NCI-H226 (cell line): ENCODE measurements around the gene SLC25A46.
"Not testable (repeated sequence)": the region's sequence is repeated elsewhere in the genome, so short reads cannot be mapped to it uniquely, and the experiment has no call there.

Source experiments
- DNase-seq: peaks from one replicate; pipeline ENCODE4 v3.0.0-alpha.2; 2015

The SLC25A46 gene

DNA sequence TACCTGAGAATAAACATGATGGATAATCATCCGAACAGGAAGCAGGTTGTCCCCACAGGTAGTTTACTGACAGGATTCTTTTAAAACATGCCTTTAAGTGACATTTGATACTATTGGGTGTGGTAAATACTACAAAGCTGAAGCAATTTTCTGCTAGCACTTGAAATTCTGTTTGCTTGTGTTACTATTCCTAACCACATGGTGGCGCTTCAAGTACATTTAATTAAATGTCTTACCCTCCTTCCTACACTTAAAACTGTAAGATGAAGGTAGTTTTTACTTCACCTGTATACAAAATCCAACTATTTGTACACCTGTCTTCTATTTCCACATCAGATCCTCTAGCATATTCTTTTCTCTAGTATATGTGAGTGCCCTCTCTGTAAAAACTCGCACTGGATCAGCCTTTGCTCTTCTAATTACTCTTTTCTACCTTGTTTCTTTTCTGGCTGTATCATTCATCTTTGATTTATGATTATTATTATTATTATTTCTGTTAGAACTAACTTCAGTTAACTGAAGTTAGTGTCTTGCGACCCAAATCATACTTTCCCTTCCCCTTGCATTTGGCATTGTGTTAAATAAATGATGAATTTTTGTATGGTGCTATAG lies 18.4 kb downstream of the SLC25A46 start:
- no peak for DNase-seq

DNA sequence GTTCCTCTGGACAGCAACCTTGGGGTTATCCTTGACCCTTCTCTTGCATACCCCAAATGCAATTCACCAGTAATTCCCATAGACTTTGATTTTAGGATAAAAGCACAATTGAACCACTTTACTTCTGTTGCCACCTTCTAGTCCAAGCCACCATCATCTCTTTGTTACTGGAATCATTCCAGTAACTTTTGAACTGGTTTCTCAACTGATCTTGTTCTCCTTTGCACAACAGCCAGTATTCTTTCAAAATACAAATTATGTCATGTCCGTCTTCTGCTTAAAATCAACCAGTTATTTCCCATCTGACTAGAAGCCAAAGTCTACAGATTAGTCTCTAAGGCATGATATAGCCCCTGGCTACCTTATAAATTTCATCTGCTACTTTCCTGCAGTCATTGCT lies 21.4 kb downstream of the SLC25A46 start:
- DNase-seq, result no peak

DNA sequence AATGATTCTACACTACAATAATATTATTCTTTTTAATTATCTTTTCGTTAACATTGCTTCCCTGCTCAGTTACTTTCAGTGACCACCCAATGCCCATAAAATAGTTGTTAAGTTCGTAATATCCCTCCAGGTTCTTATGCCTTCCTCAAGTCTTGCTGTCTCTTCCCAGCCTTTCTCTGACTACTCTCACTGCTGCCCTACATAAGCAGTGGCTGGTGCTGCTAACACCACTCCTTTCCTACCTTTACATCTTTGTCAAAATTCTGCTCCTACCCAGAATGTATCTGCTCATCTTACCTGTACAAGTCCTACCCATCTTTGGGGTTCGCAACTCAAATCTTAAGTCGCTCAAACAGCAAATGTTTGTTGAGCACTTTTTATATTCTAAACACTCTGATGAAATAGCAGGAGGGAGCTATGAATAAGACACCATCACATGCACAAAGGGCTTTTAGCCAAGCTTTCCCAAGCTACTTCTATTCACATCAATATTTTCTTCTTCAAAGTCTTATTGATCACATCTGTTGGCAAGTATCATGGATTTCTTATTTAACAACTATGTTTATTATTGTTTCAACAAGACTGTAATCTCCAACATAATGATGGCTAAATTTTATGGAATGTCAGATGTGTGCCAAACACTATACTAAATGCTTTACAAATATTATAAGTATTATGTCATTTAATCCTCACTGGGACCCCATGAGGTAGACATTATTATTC lies 29.5 kb downstream of the SLC25A46 start:
- DNase-seq, result no peak

DNA sequence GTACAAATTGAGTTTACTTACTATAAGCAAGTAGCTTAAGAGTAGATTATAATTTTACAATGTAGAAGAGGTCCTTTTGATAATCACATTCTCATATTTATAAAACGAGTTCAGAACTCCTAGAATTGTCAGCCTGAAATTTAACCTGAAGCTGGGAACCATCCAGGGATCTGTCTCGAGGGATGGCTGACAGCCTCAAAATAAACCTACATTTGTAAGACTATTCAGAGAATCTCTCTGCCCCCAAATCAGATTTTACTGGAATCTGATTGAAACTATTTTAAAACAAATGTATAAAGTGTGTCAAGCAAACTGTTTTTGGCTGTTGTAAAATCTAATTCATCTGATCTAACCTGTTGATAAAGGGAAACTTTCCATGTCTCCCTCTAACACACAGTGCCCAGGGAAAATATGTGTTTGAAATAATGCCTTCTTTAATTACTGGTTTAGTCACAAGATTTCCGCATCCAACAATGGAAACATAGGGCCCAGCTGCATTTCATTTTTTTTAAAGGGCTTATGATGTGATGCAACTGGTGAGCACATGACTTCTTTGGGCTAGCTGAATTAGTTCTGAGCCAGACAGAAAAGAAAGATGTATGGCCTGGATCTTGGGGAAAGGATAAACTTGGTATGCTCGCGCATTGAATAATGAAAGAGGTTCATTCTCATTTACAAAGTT lies 30.3 kb downstream of the SLC25A46 start:
- peak; percentile 44 for DNase-seq

DNA sequence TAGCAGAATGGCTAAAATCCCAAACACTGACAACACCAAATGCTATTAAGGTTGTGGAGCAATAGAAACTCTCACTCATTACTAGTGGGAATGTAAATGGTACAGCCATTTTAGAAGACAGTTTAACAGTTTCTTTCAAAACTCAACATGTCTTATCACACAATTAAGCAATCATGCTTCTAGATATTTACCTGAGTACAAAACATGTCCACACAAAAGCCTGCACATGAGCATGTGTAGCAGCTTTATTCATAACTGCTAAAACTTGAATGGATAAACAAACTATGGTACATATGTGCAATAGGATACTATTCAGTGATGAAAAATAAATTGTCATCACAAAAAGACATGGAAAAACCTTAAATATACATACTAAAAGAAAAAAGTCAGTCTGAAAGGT lies 31.5 kb downstream of the SLC25A46 start:
- no peak for DNase-seq

DNA sequence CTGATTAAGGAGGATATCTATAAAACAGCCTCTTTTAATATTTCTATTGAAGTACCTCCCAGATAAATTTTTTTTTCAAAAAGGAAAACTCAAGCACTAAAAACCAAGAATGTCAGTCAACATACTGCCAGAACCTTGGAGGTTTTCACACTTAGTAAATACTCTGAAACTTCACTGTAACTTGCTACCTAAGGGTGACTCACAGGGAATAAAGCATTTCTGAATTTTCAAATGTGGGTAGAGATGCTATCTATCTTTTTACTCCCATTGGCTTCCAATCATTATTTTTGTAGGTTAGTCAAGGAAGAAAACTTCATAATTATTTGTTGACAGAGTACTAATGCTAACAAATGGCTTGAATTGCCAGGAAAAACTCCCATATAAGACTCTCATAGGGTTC lies 46.1 kb downstream of the SLC25A46 start:
- peak; percentile 67 for DNase-seq

DNA sequence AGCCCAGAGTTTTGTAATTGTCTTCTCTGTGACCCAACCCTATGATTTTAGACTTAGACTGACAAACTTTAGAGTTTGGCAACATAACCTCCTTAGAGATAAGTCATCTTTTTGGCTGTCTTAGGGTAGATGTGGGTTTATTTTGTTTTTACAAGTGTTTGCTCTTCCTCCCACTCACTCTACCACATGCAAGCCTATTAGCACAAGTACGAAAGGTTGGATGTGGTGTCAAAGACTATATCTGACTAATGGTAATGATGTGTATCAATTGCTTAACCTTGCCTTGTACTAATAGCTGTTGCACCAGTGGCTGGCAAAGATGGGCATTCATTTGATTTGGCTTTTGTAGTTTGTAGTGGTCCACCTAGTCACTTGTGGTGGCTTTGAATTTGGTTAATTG lies 46.5 kb downstream of the SLC25A46 start:
- peak; percentile 87 for DNase-seq

DNA sequence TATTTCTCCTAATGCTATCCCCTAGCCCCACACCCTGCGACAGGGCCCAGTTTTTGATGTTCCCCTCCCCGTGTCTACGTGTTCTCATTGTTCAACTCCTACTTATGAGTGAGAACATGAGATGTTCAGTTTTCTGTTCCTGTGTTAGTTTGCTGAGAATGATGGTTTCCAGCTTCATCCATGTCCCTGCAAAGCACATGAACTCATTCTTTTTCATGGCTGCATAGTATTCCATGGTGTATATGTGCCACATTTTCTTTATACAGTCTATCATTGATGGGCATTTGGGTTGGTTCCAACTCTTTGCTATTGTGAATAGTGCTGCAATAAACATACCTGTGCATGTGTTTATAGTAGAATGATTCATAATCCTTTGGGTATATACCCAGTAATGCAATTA lies 49.2 kb downstream of the SLC25A46 start:
- not testable (repeated sequence) for DNase-seq

DNA sequence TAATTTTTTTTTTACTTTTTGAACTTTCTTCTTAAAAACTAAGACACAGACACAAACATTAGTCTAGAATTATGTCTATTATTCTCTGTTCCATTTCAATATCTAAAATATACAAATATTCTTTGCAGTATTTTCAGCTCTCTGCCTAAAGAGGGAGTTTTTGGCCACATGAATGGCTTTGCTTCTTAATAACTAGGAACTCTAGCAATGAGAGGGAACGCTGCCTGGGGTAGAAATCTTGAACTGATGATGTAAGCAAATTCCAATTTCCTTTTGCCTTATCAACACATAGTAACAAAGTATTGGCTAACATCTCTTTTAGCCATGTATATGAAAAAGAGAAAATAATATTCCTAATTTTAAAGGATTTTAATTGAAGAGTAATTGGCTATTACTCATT lies 51.9 kb downstream of the SLC25A46 start:
- peak; percentile 62 for DNase-seq

DNA sequence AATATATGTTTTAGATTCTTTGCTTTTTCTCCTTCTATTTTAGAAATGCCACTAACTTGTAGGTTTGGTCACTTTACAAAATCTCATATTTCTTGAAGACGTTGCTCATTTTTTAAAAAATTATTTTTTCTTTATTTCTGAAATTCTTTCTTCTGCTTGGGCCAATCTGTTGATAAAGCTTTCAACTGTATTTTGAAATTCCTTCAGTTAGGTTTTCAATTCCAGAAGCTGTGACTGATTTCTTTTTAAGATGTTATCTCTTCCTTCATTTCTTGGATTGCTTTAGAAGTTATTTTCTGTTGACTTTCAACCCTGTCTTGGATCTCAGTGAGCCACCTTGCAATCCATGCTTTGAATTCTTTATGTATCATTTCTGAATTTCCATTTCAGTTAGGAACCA lies 64.2 kb downstream of the SLC25A46 start:
- DNase-seq, result no peak

DNA sequence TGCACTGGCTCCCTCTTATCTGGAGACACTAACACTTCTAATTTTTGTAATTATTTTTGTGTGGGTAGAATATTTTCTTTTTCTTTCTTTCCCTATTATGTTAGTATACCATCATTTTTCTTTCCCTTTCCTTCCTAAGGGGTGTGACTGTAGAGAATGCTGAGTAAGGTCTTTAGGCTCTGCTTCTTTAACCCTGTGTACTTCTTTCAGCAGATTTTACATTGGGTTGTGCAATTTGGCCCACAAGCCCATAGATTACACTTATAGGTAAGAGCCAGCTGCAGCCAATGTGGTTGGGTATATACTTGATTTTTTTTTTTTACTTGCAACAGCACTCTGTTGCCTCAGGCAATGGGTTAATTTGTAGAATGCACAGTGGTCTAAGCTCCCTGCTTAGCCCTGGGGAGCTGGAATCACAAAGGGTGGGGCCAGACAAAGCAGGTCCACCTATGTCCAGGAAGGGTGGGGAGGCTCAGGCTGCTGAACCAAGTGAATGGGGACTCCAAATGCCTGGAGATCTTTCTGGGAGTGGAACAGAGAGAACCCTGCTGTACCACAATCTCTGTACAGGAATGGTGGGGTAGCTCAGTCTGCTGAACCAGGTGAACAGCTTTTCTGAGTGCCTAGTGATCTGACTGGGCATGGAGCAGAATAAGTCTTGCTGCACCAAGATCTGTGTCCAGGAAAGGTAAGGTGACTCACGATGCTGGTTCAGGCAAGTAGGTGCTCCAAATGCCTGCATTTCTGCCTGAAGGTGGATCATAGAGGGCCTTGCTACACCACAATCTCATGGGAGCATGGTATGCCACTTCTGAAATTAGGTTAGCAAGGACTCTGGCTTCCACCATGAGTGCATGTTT lies 64.9 kb downstream of the SLC25A46 start:
- DNase-seq, result no peak

DNA sequence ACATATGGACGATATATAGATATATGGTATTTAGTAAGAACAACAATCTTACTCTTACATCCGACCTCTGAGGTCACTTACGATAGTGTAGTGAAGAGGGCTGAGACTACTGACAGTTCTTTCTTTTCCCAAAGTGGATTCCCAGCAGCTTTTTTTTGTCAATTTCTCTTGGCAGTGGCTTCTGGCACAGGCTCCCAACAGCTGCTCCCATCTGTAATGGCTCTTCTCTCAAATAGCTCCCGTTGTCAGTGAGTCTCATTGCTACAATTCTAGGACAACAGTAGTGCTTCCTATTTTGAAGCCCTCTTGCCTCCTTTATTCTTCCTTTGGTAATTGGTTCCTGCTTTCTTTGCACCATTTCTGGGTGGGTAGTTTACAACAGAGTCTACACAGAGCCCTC lies 68.4 kb downstream of the SLC25A46 start:
- DNase-seq, result no peak

DNA sequence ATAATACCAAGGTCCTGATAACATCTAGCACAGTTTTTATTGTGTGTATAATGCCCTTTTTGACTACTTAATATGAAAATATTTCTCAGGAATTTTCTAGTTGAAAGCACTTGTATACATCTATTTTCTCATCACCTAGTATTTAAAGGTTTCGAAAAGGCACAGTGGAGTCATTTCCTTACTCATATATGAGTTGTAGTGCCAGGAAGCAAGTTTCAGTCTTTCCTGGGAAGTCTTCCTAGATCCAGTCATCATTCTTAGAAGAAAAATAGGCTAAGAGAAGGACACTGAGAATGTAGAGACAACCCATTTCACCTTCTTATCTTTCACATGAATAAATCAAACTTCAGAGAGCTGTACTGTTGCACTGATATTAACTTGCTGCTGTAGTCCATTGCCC lies 70.2 kb downstream of the SLC25A46 start:
- peak; percentile 50 for DNase-seq
